GM20000 (cell line): ENCODE results near the gene CHD5.
"Not testable (repeated sequence)": the region's sequence is repeated elsewhere in the genome, so short reads cannot be mapped to it uniquely, and the experiment has no call there.

Source experiments
- DNase-seq: peaks from one replicate; pipeline ENCODE4 v3.0.0; 2012; ENCODE audit warnings: low spot score
- CTCF ChIP-seq: IDR thresholded peaks from 2 replicates; pipeline ENCODE4 v1.5.1; 2012; ENCODE audit warnings: mild to moderate bottlenecking, control low read depth; ENCODE audit errors: extremely low read depth, missing control alignments

CHD5 gene

GRCh38 chr1:6080469-6080868 is 99.7 kb downstream of the CHD5 start:
- TF ChIP-seq CTCF = no peak
- DNase-seq = no peak

DNA sequence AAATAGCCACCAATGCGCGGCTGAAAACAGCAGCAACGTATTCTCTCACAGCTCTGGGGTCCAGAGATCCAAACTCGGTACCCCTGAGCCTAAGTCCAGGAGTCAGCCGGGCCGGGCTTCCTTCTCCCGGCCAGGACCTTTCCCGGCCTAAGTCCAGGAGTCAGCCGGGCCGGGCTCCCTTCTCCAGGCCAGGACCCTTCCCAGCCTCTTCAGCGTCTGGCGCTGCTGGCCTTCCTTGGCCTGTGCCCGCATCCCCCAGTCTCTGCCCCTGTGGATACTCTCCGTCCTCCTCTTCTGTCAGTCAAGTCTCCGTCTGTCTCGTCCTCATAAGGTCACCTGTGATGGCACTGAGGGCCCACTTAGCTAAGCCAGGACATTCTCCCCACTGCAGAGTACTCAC is 102.2 kb downstream of the CHD5 start:
- DNase-seq = no peak
- no peak for TF ChIP-seq CTCF

DNA sequence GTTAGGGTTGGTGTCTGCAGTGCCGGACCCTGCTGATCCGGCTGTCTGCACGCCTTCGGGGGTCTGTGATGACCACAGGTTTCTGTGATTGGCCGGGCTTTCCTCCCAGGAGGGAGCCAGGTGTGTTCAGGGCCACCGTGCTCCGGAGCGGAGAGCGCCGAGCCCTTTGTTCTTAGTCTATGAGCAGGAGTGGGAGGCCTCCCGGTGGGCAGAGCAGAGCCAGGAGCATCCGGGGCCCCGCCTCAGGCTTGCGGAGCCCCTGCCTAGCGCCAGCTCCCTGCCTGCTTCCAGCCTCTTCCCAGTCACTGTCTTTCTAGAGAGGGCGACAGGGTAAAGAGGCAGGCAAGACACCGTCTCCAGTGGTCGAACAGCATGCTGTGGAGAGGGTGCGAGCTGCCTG is 102.6 kb downstream of the CHD5 start:
- no peak for DNase-seq
- no peak for TF ChIP-seq CTCF

DNA sequence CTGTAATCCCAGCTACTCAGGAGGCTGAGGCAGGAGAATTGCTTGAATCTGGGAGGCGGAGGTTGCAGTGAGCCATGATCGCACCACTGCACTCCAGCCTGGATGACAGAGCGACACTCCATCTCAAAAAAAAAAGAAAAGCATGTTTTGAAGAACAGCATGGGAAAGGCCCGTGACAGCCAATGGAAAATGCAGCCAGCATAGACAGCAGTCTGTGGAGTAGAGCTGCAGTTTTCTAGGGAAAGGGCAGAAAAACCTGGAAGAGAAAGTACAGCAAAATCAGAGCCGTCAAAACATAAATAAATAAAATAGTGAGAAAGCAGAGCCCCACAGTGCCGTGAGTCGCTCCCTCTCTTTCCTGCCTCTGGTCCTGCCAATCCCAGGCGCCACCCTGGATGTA is 103.1 kb downstream of the CHD5 start:
- not testable (repeated sequence) for DNase-seq

DNA sequence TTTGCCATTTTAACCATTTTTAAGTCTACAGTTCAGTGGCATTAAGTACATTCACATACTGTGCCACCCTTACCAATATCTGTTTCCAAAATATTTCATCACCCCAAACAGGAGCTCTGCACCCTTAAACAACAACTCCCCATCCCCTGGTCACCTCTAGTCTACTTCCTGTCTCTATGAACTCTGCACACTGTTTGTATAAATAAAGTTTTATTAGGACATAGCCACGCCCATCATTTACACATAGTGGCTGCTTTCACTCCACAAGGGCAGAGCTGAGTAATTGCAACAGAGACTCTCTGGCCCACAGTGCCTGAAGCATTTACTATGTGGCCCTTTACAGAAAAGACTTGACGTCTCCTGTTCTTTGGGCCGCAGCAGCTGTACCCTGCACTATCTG is 104.4 kb downstream of the CHD5 start:
- no peak for TF ChIP-seq CTCF
- no peak for DNase-seq

DNA sequence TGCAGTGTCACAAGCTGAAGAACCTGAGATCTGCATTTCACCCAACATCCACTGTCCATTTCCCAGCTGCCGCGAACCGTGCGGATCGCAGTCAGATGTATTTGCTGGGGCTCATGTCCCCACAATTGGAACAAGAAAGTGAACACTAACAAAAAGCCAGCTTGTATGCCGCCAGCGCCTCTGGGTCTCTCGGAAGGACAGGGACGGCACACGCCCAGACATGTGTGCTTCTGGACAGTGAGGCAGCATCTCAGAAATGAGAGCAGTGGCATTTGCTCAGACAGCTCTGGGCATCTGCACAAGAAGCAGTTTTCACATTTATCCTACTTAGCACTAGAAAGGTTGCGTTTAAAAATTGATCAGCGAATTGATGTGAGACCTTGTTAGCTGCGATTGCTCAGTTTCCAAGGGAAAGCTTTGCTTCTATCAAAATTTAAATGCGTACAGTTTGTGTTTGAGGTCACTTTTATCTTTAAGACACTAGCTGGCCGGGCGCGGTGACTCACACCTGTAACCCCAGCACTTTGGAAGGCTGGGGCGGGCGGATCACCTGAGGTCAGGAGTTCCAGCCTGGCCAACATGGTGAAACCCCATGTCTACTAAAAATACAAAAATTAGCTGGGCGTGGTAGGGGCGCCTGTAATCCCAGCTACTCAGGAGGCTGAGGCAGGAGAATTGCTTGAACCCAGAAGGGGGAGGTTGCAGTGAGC is 105.8 kb downstream of the CHD5 start:
- DNase-seq = no peak
- no peak for TF ChIP-seq CTCF

GRCh38 chr1:6073480-6074053 is 106.6 kb downstream of the CHD5 start:
- TF ChIP-seq CTCF = no peak
- DNase-seq = no peak
